ENCODE results near the gene KHDRBS2. TPM values are rescaled to one million over a fixed set of nuclear protein-coding genes. Genes with fewer than 3 reads are reported as not detected.

KHDRBS2 gene
- total and polyA plus RNA-seq, 2 donors (not counting 1 experiment from before 2014, with no cell fraction given), result 8.9 to 9.4 TPM

GRCh38 chr6:61868507-61869080, 417.4 kb downstream of the KHDRBS2 start:
- POLR2A ChIA-PET, result no interaction called here
- H3K27me3 ChIP-seq (replicated peaks in 1 of 4; ENCODE audit: control extremely low read depth in 1 of 4, control insufficient read depth in 3 of 4, insufficient read depth in 4 of 4, low read length in 3 of 4), result no peaks in the 10 kb centered on the region
- no peak for ATAC-seq (ENCODE audit: low read depth)

GRCh38 chr6:61867635-61868034, 418.4 kb downstream of the KHDRBS2 start:
- no peak for ATAC-seq (ENCODE audit: low read depth)
- Histone ChIP-seq H3K4me3 (ENCODE audit: control extremely low read depth in 1 of 5, extremely low read depth in 1 of 5, insufficient read depth in 1 of 5, low read depth in 2 of 5, low read length in 4 of 5) (no peak overlapping the region), H3K36me3 (replicated peaks in 1 of 2; ENCODE audit: control extremely low read depth in 1 of 2, control insufficient read depth in 1 of 2, extremely low read depth in 1 of 2, insufficient read depth in 2 of 2, low read length in 1 of 2) (peaks cover 0 to 3% of the 10 kb centered on the region in 2 experiments), H4K20me1 (ENCODE audit: control insufficient read depth, insufficient read depth, low read length, poor library complexity, severe bottlenecking) (no peaks in the 10 kb centered on the region), H3K4me2 (replicated peaks; ENCODE audit: low read depth, low read length, poor library complexity, severe bottlenecking) (no peak overlapping the region), H3K4me1 (ENCODE audit: control insufficient read depth in 2 of 2, insufficient read depth in 2 of 2, low read length in 2 of 2) (no peaks in the 10 kb centered on the region), H2AFZ (ENCODE audit: insufficient read depth, low read depth, low read length, poor library complexity, severe bottlenecking) (no peak overlapping the region), H3K79me2 (ENCODE audit: control insufficient read depth, insufficient read depth, low read length) (no peaks in the 10 kb centered on the region), H3K9ac (ENCODE audit: low read length) (no peak overlapping the region), H3K27me3 (replicated peaks in 1 of 4; ENCODE audit: control extremely low read depth in 1 of 4, control insufficient read depth in 3 of 4, insufficient read depth in 4 of 4, low read length in 3 of 4) (no peaks in the 10 kb centered on the region), H3K27ac (ENCODE audit: low read length in 2 of 2) (no peak overlapping the region), H3K9me3 (ENCODE audit: control extremely low read depth in 1 of 3, control insufficient read depth in 2 of 3, insufficient read depth in 1 of 3, low read length in 2 of 3) (peaks cover 0 to 29% (median 12%) of the 10 kb centered on the region in 3 donors)
- CTCF ChIA-PET, result no interaction called here
- intact Hi-C loops (cut with micrococcal nuclease), result no loop called here
- Mint-ChIP-seq H3K4me3 (no peak overlapping the region), H3K27me3 (no peaks in the 10 kb centered on the region), H3K9me3 (ENCODE audit: insufficient read depth) (peaks cover 16% of the 10 kb centered on the region), H3K27ac (no peak overlapping the region), H3K4me1 (peaks cover 14% of the 10 kb centered on the region)
- WGBS (ENCODE audit: insufficient coverage), result 91% methylated on average over 4 of the region's 4 CpGs
- no peak for DNase-seq
- POLR2A ChIA-PET, result no interaction called here
- TF ChIP-seq EZH2 (IDR thresholded peaks at IDR 0.05; ENCODE audit: borderline replicate concordance, insufficient read depth, low read depth, low read length, poor library complexity, severe bottlenecking), result no peak
- no peak for TF ChIP-seq CTCF (IDR thresholded peaks at IDR 0.05)

More at GRCh38 chr6:61868507-61869080, 417.4 kb downstream of the KHDRBS2 start:
- H3K27ac ChIP-seq (ENCODE audit: low read length in 2 of 2), result no peak overlapping the region
- H3K9me3 Mint-ChIP-seq (ENCODE audit: insufficient read depth), result peaks cover 10% of the 10 kb centered on the region
- no peak overlapping the region for H3K9ac ChIP-seq (ENCODE audit: low read length)
- H3K4me3 Mint-ChIP-seq, result no peak overlapping the region
- H3K4me2 ChIP-seq (replicated peaks; ENCODE audit: low read depth, low read length, poor library complexity, severe bottlenecking), result no peak overlapping the region
- CTCF ChIA-PET, result no interaction called here
- H2AFZ ChIP-seq (ENCODE audit: insufficient read depth, low read depth, low read length, poor library complexity, severe bottlenecking), result no peak overlapping the region
- WGBS (ENCODE audit: insufficient coverage), result 97% methylated on average over 7 of the region's 8 CpGs
- peaks cover 4% of the 10 kb centered on the region for H3K4me1 Mint-ChIP-seq
- H3K27me3 Mint-ChIP-seq, result no peaks in the 10 kb centered on the region
- H3K36me3 ChIP-seq (replicated peaks in 1 of 2; ENCODE audit: control extremely low read depth in 1 of 2, control insufficient read depth in 1 of 2, extremely low read depth in 1 of 2, insufficient read depth in 2 of 2, low read length in 1 of 2), result peaks cover 0 to 3% of the 10 kb centered on the region in 2 experiments
- no peak overlapping the region for H3K4me3 ChIP-seq (ENCODE audit: control extremely low read depth in 1 of 5, extremely low read depth in 1 of 5, insufficient read depth in 1 of 5, low read depth in 2 of 5, low read length in 4 of 5)
- no peak overlapping the region for H3K27ac Mint-ChIP-seq
- H3K9me3 ChIP-seq (ENCODE audit: control extremely low read depth in 1 of 3, control insufficient read depth in 2 of 3, insufficient read depth in 1 of 3, low read length in 2 of 3), result peaks cover 0 to 29% (median 11%) of the 10 kb centered on the region in 3 donors
- TF ChIP-seq CTCF (IDR thresholded peaks at IDR 0.05) (no peak), EZH2 (IDR thresholded peaks at IDR 0.05; ENCODE audit: borderline replicate concordance, insufficient read depth, low read depth, low read length, poor library complexity, severe bottlenecking) (no peak)
- intact Hi-C loops (cut with micrococcal nuclease), result no loop called here
- no peak for DNase-seq
- no peaks in the 10 kb centered on the region for H3K4me1 ChIP-seq (ENCODE audit: control insufficient read depth in 2 of 2, insufficient read depth in 2 of 2, low read length in 2 of 2)
- H3K79me2 ChIP-seq (ENCODE audit: control insufficient read depth, insufficient read depth, low read length), result no peaks in the 10 kb centered on the region
- H4K20me1 ChIP-seq (ENCODE audit: control insufficient read depth, insufficient read depth, low read length, poor library complexity, severe bottlenecking), result no peaks in the 10 kb centered on the region
